ENCODE results near the gene HDAC9. TPM values are rescaled to one million over a fixed set of nuclear protein-coding genes. Genes with fewer than 3 reads are reported as not detected.

HDAC9 gene
- total RNA-seq, 1 experiment from 2014 or later: 14.7 TPM

DNA sequence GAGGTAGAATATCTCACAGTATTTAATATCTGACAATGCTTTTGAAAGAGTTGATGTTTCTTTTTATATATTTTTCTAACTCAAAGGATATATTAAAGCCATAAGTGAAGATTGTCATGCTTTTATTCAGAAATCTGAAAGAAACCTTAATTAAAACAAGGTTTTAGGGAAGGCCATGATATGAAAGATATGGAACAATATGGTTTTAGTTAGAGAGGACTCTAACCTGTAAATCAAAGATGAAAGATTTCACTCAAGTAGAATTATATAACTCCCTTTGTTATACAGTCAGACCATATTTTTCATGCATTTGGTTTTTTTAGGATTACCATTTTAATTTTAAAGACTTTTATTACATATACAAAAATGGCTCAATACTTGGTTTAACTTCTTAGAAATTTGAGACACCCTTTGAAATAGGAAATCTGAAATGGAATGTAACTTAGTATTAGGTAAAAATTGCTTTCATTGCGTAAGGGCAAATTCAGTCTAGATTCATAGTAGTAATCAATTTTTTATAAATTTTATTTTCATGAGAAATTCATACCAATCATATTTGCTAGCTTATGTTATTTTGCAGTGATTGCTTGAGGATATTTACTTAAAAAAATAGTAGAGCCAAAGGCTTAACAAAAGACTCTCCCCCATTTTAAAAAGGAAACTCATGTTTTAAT lies 502.1 kb downstream of the HDAC9 start:
- intact Hi-C loops (cut with micrococcal nuclease; ENCODE audit: unreplicated experiment): loop anchor here (5.0 kb wide), 1 partner anchor 135 kb away; no protein-coding TSS in a partner anchor
- no peak overlapping the region for H2AFZ ChIP-seq
- H3K9me2 ChIP-seq (ENCODE audit: insufficient read depth): no peaks in the 10 kb centered on the region; the same call in 1 of the 2 replicates
- no peak for DNase-seq
- ChIA-PET CTCF (no interaction called here), POLR2A (ENCODE audit: unreplicated experiment) (interaction anchor here (0.6 kb wide), 1 partner anchor 327 kb away, joined by 13 read pairs; no protein-coding TSS in a partner anchor)
- H3K27ac ChIP-seq: no peak overlapping the region
- H3K36me3 ChIP-seq (ENCODE audit: low read depth): no peaks in the 10 kb centered on the region
- H3K4me2 ChIP-seq: no peak overlapping the region
- no peaks in the 10 kb centered on the region for H3K4me1 ChIP-seq (replicated peaks; ENCODE audit: insufficient read depth)
- no peaks in the 10 kb centered on the region for H4K20me1 ChIP-seq (ENCODE audit: insufficient read depth)
- H3K27me3 ChIP-seq (ENCODE audit: insufficient read depth, low read depth): no peaks in the 10 kb centered on the region
- H3K79me2 ChIP-seq (ENCODE audit: low read depth): no peaks in the 10 kb centered on the region
- H3K4me3 ChIP-seq: no peak overlapping the region
- no TSS peak for BruUV-seq (replicated peaks)
- no peaks in the 10 kb centered on the region for H3F3A ChIP-seq (ENCODE audit: insufficient read depth, low read depth)
- no peaks in the 10 kb centered on the region for H3K9me3 ChIP-seq (ENCODE audit: insufficient read depth, low read depth)
- TF ChIP-seq EZH2 (IDR thresholded peaks at IDR 0.05; ENCODE audit: low read depth): no peak
- TF ChIP-seq, protein P1, sequence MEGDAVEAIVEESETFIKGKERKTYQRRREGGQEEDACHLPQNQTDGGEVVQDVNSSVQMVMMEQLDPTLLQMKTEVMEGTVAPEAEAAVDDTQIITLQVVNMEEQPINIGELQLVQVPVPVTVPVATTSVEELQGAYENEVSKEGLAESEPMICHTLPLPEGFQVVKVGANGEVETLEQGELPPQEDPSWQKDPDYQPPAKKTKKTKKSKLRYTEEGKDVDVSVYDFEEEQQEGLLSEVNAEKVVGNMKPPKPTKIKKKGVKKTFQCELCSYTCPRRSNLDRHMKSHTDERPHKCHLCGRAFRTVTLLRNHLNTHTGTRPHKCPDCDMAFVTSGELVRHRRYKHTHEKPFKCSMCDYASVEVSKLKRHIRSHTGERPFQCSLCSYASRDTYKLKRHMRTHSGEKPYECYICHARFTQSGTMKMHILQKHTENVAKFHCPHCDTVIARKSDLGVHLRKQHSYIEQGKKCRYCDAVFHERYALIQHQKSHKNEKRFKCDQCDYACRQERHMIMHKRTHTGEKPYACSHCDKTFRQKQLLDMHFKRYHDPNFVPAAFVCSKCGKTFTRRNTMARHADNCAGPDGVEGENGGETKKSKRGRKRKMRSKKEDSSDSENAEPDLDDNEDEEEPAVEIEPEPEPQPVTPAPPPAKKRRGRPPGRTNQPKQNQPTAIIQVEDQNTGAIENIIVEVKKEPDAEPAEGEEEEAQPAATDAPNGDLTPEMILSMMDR (conservative IDR thresholded peaks at IDR 0.05): no peak

GRCh38 chr7:19000410-19000809 lies 504.9 kb downstream of the HDAC9 start:
- POLR2A ChIA-PET (ENCODE audit: unreplicated experiment): no interaction called here
- CTCF ChIA-PET: no interaction called here

DNA sequence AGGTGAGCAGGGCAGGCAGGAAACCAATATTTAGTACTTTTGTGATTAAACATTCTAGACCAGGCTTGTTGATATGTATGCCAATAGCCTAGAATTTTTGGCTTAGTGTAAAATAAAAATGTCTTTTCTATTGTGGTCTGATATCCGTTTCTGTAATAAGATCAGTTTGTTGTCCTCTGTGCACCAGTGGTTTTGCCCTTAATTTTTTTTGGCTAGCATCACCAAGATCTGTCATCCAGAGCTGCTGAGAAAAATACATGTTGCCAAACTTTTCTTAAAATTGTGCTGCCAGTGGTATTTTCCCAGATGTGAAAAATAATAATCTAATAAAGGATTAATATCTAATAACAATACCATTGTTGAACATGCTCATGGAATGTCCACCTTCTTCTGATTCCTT lies 506.3 kb downstream of the HDAC9 start:
- H3K4me1 ChIP-seq (replicated peaks; ENCODE audit: insufficient read depth): no peaks in the 10 kb centered on the region
- ChIA-PET CTCF (no interaction called here), POLR2A (ENCODE audit: unreplicated experiment) (no interaction called here)
- no peak for DNase-seq
- H3K79me2 ChIP-seq (ENCODE audit: low read depth): no peaks in the 10 kb centered on the region
- TF ChIP-seq EZH2 (IDR thresholded peaks at IDR 0.05; ENCODE audit: low read depth): no peak
- TF ChIP-seq, protein P1 (conservative IDR thresholded peaks at IDR 0.05): no peak
- no peaks in the 10 kb centered on the region for H3K27me3 ChIP-seq (ENCODE audit: insufficient read depth, low read depth)
- BruUV-seq (replicated peaks): no TSS peak
- no peaks in the 10 kb centered on the region; the same call in 1 of the 2 replicates for H3K9me2 ChIP-seq (ENCODE audit: insufficient read depth)
- no peak overlapping the region for H3K4me2 ChIP-seq
- H3F3A ChIP-seq (ENCODE audit: insufficient read depth, low read depth): no peaks in the 10 kb centered on the region
- H3K27ac ChIP-seq: no peak overlapping the region
- intact Hi-C loops (cut with micrococcal nuclease; ENCODE audit: unreplicated experiment): no loop called here
- H3K4me3 ChIP-seq: no peak overlapping the region
- H4K20me1 ChIP-seq (ENCODE audit: insufficient read depth): no peaks in the 10 kb centered on the region
- H2AFZ ChIP-seq: no peak overlapping the region
- no peaks in the 10 kb centered on the region for H3K36me3 ChIP-seq (ENCODE audit: low read depth)
- H3K9me3 ChIP-seq (ENCODE audit: insufficient read depth, low read depth): 0 out of 2 replicates have a peak, but pooled peaks cover 5% of the 10 kb centered on the region

More at GRCh38 chr7:19000410-19000809, 504.9 kb downstream of the HDAC9 start:
- intact Hi-C loops (cut with micrococcal nuclease; ENCODE audit: unreplicated experiment): no loop called here
- Histone ChIP-seq H3K9me2 (ENCODE audit: insufficient read depth) (no peaks in the 10 kb centered on the region; the same call in 1 of the 2 replicates), H4K20me1 (ENCODE audit: insufficient read depth) (no peaks in the 10 kb centered on the region), H3K79me2 (ENCODE audit: low read depth) (no peaks in the 10 kb centered on the region), H3K36me3 (ENCODE audit: low read depth) (no peaks in the 10 kb centered on the region), H2AFZ (no peak overlapping the region; the same call in 1 of the 2 replicates), H3K27ac (no peak overlapping the region), H3K4me3 (no peak overlapping the region), H3F3A (ENCODE audit: insufficient read depth, low read depth) (no peaks in the 10 kb centered on the region), H3K4me1 (replicated peaks; ENCODE audit: insufficient read depth) (no peaks in the 10 kb centered on the region), H3K4me2 (no peak overlapping the region), H3K9me3 (ENCODE audit: insufficient read depth, low read depth) (0 out of 2 replicates have a peak, but pooled peaks cover 5% of the 10 kb centered on the region), H3K27me3 (ENCODE audit: insufficient read depth, low read depth) (no peaks in the 10 kb centered on the region)
- no peak for DNase-seq
- no TSS peak for BruUV-seq (replicated peaks)
- TF ChIP-seq, protein P1 (conservative IDR thresholded peaks at IDR 0.05): no peak
- no peak for TF ChIP-seq EZH2 (IDR thresholded peaks at IDR 0.05; ENCODE audit: low read depth)

All from PC-9 (cell line).